IMR-90 (cell line): ENCODE measurements around the gene ERAP2.

Experiments
- BHLHE40 ChIP-seq: fragments of 150-350 bp; IDR thresholded peaks from 2 replicates; pipeline ENCODE4 v1.6.1; 2016; ENCODE audit warnings: mild to moderate bottlenecking, low read depth, low read length
- CEBPB ChIP-seq: IDR thresholded peaks from 2 replicates; pipeline ENCODE4 v1.6.1; 2012; ENCODE audit warnings: low read depth, low read length, improper control_type of control experiment
- CTCF ChIP-seq: conservative IDR thresholded peaks from 2 replicates; pipeline ENCODE4 v1.5.1; 2012; ENCODE audit warnings: mild to moderate bottlenecking, low read depth, low read length, improper control_type of control experiment
- ELK1 ChIP-seq: fragments of 150-350 bp; IDR thresholded peaks from 2 replicates; pipeline ENCODE4 v1.6.1; 2016; ENCODE audit warnings: low read depth, mild to moderate bottlenecking, low read length, moderate library complexity, borderline replicate concordance
- FOS ChIP-seq: fragments of 150-350 bp; IDR thresholded peaks from 2 replicates; pipeline ENCODE4 v1.6.1; 2016; ENCODE audit warnings: low read depth, low read length
- MAZ ChIP-seq: IDR thresholded peaks from 2 replicates; pipeline ENCODE4 v1.6.1; 2012; ENCODE audit warnings: low read depth, mild to moderate bottlenecking, low read length, improper control_type of control experiment, moderate library complexity, borderline replicate concordance
- MXI1 ChIP-seq: IDR thresholded peaks from 2 replicates; pipeline ENCODE4 v1.6.1; 2012; ENCODE audit warnings: low read depth, mild to moderate bottlenecking, low read length, moderate library complexity, borderline replicate concordance
- NFE2L2 ChIP-seq: fragments of 150-350 bp; IDR thresholded peaks from 2 replicates; pipeline ENCODE4 v1.6.1; 2016; ENCODE audit warnings: low read depth, mild to moderate bottlenecking, low read length
- POLR2A ChIP-seq: IDR thresholded peaks from 2 replicates; pipeline ENCODE4 v1.6.1; 2012; ENCODE audit warnings: mild to moderate bottlenecking, low read depth, low read length
- RAD21 ChIP-seq: IDR thresholded peaks from 2 replicates; pipeline ENCODE4 v1.6.1; 2012; ENCODE audit warnings: low read length, improper control_type of control experiment
- SMC3 ChIP-seq: fragments of 150-350 bp; IDR thresholded peaks from 2 replicates; pipeline ENCODE4 v1.6.1; 2016; ENCODE audit warnings: low read depth, mild to moderate bottlenecking, antibody characterized with exemption, low read length, moderate library complexity
- USF2 ChIP-seq: fragments of 150-350 bp; IDR thresholded peaks from 2 replicates; pipeline ENCODE4 v1.6.1; 2017; ENCODE audit warnings: mild to moderate bottlenecking, antibody characterized with exemption, low read length, low read depth

GRCh38 chr5:96839071-96839592 is 37.2 kb upstream of the ERAP2 start:
- TF ChIP-seq CTCF = no peak
- TF ChIP-seq POLR2A = no peak
- no peak for TF ChIP-seq ELK1
- TF ChIP-seq RAD21 = no peak
- TF ChIP-seq USF2 = no peak
- TF ChIP-seq BHLHE40 = no peak
- TF ChIP-seq MAZ = no peak
- no peak for TF ChIP-seq SMC3
- no peak for TF ChIP-seq NFE2L2
- no peak for TF ChIP-seq FOS
- no peak for TF ChIP-seq CEBPB
- no peak for TF ChIP-seq MXI1
